CMK (cell line): ENCODE data around the gene CHD6.

Experiments
- DNase-seq: peaks from one replicate; pipeline ENCODE4 v3.0.0-alpha.2; 2010; ENCODE audit warnings: low read depth

Gene CHD6

GRCh38 chr20:41622584-41622983, 4.4 kb upstream of the CHD6 start:
- DNase-seq, result no peak

- no peak for DNase-seq
These were observed 3.8 kb upstream of the CHD6 start for GRCh38 chr20:41621971-41622370.

DNA sequence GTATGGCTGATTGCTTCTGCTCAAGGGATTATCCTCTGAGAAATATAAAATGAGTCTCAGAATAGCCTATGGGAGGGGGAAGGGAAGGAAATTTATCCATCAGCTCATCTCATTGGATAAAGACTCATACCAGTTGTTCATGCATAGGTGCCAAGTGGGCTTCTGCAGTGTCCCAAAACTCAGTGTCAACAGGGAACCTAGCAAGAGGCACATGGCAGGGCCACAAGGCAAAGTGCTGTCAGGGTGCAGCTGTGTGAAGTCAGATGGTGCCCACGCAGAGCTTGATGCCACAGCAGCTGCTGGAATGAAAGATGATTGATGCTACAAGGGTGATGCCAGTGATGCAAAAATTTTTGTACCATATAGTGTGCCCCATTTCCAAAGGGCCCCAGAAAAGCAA, 3.2 kb upstream of the CHD6 start:
- DNase-seq, result no peak

GRCh38 chr20:41619360-41620100, 1.4 kb upstream of the CHD6 start:
- DNase-seq, result no peak

- DNase-seq, result no peak
These were observed 682 bp upstream of the CHD6 start for GRCh38 chr20:41618807-41619311.

GRCh38 chr20:41617059-41617901, 897 bp downstream of the CHD6 start:
- DNase-seq, result no peak

DNA sequence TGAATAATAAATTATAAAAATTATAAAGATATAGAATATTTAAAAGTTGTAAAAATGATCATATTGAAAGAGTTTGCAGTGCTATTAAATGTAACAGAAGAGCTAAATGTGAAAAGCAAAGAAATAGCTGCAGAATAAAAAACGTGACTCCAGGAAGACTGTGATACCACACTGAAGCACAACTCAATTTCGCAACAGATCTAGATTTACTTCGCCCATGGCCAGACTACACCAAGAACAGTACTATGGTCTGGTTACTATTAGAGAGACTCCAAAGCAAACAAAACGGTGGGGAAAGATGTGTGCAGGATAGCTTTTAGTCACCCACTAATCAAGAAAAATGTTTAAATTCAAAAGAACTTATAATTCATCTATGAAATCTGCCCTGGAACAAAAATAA, 1.9 kb downstream of the CHD6 start:
- DNase-seq, result no peak

DNA sequence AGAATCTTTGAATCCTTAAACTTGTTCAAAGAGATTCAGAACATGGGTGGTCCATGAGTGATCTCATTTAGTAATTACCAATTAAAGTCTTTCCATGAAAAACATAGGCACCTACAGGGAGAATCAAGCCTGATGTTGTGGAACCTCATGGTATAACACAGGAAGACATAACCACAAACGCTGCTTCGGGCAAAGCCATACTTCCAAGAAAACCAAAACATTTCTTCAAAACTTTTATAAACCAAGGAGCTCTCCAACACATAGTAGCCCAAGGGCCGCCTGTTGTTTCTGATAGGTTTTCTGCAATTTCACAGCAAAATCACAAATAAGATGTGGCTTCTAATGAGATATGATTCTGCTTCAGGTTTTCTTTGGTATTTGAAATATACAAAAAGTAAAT, 2.5 kb downstream of the CHD6 start:
- no peak for DNase-seq

DNA sequence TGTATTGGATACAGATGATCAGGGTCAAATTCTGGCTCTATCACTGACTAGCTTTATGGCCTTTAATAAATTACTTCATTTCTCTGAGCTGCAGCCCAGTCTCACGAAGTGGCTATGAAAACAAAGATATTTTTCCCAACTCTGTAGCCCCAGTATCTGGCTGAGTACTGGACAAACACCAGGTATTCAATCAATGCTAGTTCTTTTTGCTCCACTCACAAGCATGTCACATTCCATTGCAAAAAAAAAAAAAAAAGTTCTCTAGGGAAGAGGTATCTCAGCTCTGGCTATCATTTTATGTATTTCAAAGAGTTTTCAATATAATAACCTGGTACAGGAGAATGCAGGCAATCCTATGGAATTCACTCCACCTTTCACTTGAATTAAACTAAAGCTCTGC, 3.1 kb downstream of the CHD6 start:
- DNase-seq, result no peak

GRCh38 chr20:41613321-41613720, 4.9 kb downstream of the CHD6 start:
- DNase-seq, result no peak

DNA sequence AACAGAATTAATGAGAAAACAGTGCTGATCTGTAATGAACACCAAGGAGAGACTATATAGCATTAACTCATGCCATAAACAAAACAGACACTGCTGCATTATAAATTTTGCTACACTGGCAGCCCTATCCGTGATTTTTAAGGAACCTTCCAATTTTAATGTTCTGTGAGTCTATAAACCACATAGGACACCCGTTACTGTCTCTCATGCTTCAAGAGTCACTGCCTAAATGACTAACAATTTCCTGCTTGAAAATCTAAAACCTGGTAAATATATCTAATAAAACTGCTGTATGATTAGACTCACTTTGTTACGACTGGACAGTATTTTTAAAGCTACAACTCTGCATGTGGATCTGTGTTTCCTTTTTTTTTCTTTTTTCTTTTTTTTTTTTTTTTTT, 8.7 kb downstream of the CHD6 start:
- no peak for DNase-seq

DNA sequence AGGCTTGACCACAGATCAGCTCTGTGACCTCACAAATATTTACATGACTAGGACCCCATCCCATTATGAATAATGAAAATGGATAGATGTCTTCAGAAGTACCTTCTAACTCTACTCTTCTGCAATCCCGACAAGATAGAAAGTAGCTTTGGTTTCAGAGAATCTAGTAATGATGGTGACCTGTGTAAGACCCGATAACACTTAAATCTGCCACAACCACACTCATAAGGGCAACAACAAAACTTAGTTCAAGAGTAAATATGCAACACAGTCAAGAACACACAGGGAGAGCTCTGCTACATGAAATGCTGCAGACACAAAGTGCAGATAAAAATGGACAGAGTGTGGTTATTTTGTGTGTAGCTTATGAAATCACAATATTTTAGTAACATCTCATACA, 9.6 kb downstream of the CHD6 start:
- no peak for DNase-seq

- no peak for DNase-seq
These were observed 10.4 kb downstream of the CHD6 start for GRCh38 chr20:41607791-41608190.

- DNase-seq, result no peak
These were observed 14.2 kb downstream of the CHD6 start for GRCh38 chr20:41604002-41604401.

GRCh38 chr20:41601742-41602141, 16.4 kb downstream of the CHD6 start:
- no peak for DNase-seq

- no peak for DNase-seq
These were observed 17.1 kb downstream of the CHD6 start for GRCh38 chr20:41600926-41601631.

DNA sequence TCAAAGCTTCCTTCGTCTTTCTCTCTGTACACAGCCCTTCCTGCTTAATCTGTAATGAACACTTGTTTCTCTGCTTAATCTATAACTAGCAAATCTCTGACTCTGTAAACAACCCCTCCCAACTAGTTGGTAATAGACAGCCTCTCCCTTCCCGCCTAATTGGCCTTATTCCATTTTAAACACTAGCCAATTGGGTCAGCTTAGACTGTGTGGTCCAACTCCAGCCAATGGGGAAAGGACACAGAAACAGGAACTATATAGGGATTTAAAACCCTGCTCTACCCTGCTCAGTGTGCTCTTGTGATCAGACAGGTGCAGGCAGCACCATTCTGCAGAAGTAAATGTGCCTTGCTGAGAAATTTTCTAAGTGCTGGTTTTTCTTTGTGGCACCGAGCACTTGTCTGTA, 18.5 kb downstream of the CHD6 start:
- DNase-seq, result no peak

DNA sequence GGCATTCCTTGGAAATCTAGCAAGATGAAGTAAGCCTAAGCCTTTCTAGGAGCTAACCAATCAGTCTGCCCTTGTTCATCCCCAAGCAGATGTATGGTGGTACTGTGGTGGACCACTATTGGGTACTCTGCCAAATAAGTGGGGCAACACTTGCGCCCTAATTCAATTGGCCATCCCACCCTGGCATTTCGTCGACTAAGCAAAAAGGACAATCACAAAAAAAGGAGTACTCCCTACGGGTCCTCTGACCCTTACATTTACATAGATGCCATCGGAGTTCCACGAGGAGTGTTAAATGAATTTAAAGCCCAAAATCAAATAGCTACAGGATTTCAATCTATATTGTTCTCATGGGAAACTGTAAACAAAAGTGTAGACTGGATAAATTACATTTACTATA, 19.5 kb downstream of the CHD6 start:
- no peak for DNase-seq

- DNase-seq, result no peak
These were observed 23.5 kb downstream of the CHD6 start for GRCh38 chr20:41594514-41595322.

GRCh38 chr20:41592516-41593216, 25.5 kb downstream of the CHD6 start:
- DNase-seq, result no peak

DNA sequence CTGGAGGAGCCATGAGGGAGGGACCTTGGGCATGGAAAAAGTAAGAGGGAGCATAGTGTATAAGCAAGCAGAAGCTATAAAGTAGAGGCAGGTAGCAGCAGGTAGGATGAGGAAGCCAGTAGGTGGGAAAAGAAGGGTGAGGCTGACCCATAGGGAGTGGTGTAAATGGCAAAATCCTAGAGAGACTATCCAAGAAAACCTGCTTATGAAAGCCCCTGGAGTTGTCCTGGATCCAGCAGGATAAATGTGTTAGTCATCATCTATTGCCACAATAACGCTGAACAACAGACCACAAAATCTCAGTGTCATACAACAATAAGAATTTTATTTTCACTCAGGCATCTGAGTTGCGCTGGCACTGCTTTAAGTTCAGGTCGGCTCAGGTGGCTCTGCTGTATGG, 30.2 kb downstream of the CHD6 start:
- no peak for DNase-seq
